Astrocyte of the spinal cord (primary cell): ENCODE measurements around the gene PTPN23.

ENCODE experiments used
- DNase-seq: peaks from one replicate; pipeline ENCODE4 v3.0.0; 2011; ENCODE audit warnings: low read depth, low spot score
- H3K4me3 ChIP-seq: 2 replicates; pipeline ENCODE4 v1.5.1; 2011; ENCODE audit warnings: low read depth, mild to moderate bottlenecking, low read length, moderate library complexity
- in situ Hi-C: cut with HindIII; loops from 2 replicates; pipeline ENCODE4 v1.10.0; 2017; ENCODE audit warnings: low sequenced_read_pairs
- TF ChIP-seq, protein P1 (sequence below): IDR thresholded peaks from 2 replicates; pipeline ENCODE4 v1.5.1; 2012; ENCODE audit warnings: low read depth, mild to moderate bottlenecking, low read length, inconsistent platforms

PTPN23 gene

DNA sequence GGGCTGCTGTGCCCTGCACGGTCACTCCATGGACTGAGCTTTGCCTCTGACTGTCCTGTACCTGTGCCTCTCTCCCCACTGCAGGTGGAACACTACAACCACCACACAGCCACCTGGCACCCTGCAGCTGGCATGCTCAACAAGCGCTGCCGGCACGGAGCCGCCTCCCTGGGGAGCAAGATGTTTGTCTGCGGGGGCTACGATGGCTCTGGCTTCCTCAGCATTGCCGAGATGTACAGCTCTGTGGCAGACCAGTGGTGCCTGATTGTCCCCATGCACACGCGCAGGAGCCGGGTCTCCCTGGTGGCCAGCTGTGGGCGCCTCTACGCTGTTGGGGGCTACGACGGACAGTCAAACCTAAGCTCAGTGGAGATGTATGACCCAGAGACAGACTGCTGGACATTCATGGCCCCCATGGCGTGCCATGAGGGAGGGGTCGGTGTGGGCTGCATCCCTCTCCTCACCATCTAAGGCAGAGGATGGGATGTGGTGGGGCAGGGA is 37.3 kb upstream of the PTPN23 start:
- in situ Hi-C loops: no loop called here

DNA sequence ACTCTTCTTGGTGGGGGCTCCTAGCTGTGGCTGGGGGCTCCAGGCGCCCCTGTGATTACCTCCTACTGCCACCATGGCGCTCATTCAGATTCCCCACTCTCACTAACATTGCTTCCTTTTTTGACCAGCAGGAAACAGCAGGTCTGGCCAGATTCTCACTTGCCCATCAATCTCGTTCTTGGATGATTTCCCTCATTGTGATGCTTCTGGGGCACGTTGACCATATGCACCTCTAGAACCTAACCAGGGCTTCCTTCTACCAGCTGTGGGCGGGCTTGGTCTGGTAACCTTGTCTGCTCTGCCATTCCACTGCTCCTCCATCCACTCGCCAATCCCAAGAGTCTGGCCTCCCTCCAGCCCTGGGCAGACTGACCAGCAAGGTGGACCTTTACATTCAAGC is 35.9 kb upstream of the PTPN23 start:
- in situ Hi-C loops: no loop called here
- TF ChIP-seq, protein P1, sequence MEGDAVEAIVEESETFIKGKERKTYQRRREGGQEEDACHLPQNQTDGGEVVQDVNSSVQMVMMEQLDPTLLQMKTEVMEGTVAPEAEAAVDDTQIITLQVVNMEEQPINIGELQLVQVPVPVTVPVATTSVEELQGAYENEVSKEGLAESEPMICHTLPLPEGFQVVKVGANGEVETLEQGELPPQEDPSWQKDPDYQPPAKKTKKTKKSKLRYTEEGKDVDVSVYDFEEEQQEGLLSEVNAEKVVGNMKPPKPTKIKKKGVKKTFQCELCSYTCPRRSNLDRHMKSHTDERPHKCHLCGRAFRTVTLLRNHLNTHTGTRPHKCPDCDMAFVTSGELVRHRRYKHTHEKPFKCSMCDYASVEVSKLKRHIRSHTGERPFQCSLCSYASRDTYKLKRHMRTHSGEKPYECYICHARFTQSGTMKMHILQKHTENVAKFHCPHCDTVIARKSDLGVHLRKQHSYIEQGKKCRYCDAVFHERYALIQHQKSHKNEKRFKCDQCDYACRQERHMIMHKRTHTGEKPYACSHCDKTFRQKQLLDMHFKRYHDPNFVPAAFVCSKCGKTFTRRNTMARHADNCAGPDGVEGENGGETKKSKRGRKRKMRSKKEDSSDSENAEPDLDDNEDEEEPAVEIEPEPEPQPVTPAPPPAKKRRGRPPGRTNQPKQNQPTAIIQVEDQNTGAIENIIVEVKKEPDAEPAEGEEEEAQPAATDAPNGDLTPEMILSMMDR: no peak
- no peak for DNase-seq
- H3K4me3 ChIP-seq: no peak overlapping the region

More for the DNA sequence above, 37.3 kb upstream of the PTPN23 start:
- DNase-seq: no peak
- TF ChIP-seq, protein P1: no peak
- H3K4me3 ChIP-seq: no peak overlapping the region

DNA sequence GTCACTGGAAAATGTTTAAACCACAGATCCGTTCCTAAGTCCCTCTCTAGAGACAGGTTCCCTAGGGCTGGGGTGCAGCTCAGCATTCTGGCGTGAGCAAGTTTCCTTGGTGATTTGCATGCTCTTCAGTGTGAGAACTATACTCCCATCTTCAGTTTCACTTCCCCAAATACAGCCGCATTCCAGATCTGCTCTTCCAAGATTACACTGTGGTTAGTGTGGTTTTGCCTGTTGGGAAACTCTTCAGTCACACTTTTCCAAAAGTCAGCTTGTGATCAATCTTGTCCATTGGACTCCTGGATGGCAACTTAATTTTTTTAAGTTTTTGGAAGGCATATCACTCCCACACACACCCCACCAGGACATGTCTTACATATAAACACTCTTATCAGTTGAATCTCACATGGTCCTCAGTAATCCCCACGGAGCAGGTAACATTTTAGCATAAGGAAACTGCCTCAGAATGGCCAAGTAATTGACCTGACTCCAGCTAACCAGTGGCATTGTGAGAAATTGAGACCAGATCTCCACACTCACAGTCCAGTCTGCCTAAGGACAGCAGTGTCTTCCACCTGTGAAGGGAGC is 33.5 kb upstream of the PTPN23 start:
- TF ChIP-seq, protein P1: no peak
- H3K4me3 ChIP-seq: no peak overlapping the region
- in situ Hi-C loops: no loop called here
- DNase-seq: peak; percentile 23

DNA sequence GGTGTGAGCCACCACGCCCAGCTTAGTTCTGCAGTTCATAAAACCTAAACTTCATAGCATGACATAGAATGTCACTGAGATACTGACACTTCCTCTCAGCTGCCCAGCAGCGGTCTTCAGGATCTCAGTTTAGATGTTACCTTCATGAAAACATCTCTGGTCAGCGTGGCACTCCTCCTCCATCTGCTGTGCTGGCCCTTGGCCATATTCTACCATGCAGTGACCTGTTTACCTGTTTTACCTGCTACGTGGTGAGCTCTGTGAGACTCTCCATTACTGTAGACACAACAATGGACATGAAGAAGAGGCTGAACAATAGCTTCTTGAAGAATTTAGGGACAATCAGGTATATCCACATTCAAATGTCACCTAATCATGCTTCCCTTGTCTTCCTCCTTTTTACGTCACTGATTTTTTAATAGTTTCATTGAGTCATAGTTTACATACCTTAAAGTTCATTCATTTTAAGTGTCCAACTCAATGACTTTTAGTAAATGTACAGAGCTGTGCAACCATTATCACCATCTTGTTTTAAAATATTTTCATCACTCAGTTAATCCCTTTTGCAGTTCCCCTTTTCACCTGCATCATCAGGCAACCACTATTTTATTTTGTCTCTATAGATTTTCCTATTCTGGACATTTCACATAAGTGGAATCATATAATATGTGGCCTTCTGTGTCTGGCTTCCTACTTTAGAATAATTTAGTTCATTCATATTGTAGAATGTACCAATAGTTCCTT is 32.2 kb upstream of the PTPN23 start:
- H3K4me3 ChIP-seq: no peak overlapping the region
- in situ Hi-C loops: no loop called here
- no peak for DNase-seq
- TF ChIP-seq, protein P1: no peak

DNA sequence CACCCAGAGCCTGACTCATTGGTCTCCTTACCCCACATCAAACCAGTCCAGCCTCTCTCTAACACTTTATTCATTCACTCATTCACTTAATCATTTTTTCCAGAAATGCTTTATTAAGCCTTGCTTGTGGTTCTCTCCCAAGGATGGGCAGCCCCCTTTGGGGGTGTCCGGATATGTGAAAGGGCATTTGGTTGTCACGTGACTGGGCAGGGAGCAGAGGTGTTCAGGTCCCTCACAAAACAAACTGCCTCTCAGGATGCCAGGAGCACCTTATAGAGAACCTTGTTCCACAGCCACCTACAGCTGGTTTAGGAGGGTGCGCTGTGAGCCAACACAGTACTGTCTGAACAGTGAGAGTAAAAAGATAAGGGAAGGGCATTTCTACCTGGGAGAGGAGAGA is 25.8 kb upstream of the PTPN23 start:
- in situ Hi-C loops: no loop called here
- TF ChIP-seq, protein P1: no peak
- no peak overlapping the region for H3K4me3 ChIP-seq
- DNase-seq: no peak

DNA sequence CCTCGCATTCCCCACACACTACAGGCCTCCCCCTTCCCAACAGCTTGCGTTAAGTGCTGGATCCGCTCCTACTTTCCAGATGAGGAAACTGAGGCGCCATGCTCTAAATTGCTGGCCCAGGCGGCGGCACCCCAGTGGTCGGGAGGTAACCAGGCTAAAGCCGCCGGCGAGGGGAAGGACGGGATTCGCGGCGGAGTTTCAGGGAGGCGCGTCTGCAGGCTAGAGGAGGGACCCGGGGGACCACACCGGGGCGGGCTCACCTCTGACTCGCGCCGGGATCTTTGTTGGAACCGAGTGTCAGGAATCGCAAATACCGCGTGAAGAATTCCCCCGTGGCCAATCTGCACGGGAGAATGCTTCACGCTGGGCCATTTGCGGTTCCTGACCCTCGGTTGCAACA is 24.6 kb upstream of the PTPN23 start:
- no peak overlapping the region for H3K4me3 ChIP-seq
- DNase-seq: no peak
- TF ChIP-seq, protein P1: no peak
- in situ Hi-C loops: no loop called here
